Activated CD8-positive, alpha-beta T cell treated with anti-CD3 and anti-CD28 coated beads, Interleukin-2, amount 10 ng/mL, durations not matched to agents 7 days and 5 days (primary cell): ENCODE results near the gene OSR1. TPM values are rescaled to one million over a fixed set of nuclear protein-coding genes. Genes with fewer than 3 reads are reported as not detected.

Experiments used
- microRNA-seq: library from miRNA; unstranded; fragments of <30 nt; microRNA quantifications from one replicate; pipeline ENCODE4 v1.2.0, GENCODE V29; 2022
- total RNA-seq, 2 experiments: library from RNA; stranded (reverse); gene quantifications; one replicate each; pipeline ENCODE4 v1.2.3, GENCODE V29; 2021

Gene OSR1
- total RNA-seq, 2 experiments from 2014 or later, result not detected

Small RNA genes lying within 50 kb of the gene (microRNA-seq; reads per million reads assigned to microRNA genes)
- gene MIR4757, result not detected
